NCI-H2227 treated with DMSO at 0.1 percent for 48 hours (cell line): Measurements from ENCODE around the gene RNF150.

Experiments used
- DNase-seq: peaks from one replicate; lab custom pipeline; 2025; lab: John Stamatoyannopoulos, UW

The RNF150 gene

DNA sequence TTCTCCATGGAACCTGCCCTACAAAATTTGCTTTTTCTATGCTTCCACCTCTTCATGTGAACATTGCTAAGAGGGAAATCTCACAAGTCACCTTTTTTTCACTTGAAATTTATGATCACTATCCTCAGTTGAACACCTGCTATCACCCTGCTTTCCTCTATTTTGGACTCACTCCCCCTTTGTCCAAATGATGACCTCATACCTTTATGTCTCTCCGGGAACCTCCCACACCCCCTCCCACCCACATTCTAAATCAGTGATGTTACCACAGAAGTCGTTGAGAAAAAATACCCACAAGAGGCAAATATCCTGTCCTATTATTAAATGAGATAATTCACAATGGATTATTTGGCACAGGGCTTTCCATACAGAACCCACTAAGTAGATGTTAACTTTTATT lies 156.5 kb downstream of the RNF150 start:
- DNase-seq: no peak

DNA sequence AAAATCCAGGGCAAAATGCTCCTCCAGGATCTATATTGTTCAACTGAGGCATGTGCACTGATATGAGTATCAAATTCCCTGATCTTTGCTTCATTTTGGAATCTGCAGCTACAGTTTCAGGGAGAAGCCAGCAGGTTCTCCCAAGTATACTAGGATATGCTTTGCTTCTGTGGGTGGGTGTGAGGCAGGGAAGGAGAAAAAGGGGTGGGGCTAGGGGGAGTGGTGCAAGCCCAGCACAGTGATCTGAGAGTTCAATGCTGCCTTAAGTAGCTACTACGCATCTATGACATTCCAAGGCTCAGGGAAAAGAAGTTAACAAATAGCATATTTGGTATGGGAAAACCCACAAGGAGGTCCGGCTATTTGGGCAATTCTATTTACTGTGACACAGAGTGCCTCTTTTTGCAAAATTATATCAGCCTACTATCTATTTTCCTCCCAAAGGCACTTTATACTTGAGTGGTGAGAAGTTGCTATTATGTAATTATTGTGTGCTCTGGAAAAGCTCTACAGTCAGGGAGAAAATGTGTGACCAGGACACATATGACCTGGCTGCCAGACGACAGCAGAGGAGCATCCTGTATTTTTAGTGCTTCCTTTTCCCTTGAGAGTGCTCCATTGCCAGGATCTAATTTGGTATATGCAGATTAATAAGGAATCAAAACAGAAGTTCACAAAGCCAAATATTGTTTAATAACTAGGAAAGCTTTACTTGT lies 162.0 kb downstream of the RNF150 start:
- DNase-seq: peak; percentile 68

GRCh38 chr4:140969296-140969695 lies 164.0 kb downstream of the RNF150 start:
- no peak for DNase-seq

GRCh38 chr4:140968371-140968770 lies 164.9 kb downstream of the RNF150 start:
- DNase-seq: no peak

DNA sequence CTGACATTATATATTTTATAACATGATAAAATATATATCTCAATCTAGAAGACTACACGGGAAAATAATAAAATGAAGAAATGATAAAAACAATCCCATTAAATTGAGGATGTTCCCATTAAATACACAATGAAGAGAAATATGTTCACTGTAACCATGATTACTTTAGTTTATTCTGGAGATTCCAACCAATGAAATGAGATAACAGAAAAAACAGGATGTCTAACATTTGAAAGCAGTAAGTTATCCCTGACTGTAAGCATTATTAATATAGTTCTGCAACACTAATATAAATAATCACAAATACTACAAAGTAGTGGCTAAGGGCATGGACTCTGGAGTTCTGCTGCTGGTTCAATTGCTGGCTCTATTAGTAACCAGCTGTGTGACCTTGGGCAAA lies 169.4 kb downstream of the RNF150 start:
- no peak for DNase-seq

GRCh38 chr4:140955641-140956040 lies 177.6 kb downstream of the RNF150 start:
- DNase-seq: no peak

DNA sequence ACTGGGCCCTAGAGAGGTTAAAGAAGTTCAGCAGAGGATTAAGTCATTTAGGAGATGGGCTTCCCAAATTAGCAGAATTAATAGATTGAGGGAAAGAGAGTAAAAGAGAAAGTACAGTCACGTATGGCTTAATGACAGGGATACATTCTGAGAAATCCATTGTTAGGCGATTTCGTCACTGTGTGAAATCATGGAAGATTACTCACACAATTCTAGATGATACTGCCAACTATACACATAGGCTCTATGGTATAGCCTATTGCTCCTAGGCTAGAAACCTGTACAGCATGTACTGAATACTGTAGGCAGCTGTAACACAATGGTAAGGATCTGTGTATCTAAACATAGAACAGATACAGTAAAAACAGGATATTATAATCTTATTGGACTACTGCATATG lies 180.6 kb downstream of the RNF150 start:
- no peak for DNase-seq

DNA sequence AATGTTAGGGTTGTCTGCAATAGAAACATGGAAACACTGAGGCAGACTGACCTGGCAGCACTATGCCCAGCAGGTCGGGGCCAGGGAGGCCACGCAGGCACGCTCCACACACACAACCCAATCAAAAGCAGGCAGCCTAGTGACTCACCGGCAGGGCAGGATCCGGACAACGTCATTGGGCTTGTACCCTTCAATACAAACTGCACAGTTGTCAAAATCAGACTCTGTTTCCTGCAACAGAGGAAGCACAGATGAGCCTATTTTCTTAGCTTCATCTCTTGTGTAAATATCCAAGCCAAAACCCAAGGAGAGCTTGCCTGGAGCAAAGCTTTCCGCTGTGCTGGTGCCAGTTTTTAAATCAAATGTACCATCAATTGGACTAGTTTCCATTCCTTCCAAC lies 185.8 kb downstream of the RNF150 start:
- DNase-seq: no peak

DNA sequence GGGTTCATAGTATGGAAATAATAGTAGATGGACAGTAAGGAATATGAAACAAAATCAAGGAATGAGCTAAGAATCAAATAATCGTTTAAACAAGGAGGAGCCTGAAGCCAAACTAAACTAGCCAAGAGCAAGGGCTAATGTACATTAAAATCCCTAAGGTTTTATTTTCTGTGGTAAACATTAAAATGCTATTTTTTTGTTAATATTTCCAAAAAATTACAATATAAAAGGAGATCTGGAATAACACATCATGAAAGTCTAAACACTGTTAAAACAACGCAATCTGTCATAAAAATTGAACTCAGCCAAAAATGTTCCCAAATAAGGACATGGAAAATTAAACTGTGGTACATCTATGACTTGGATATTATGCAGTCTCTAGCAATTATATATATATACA lies 188.2 kb downstream of the RNF150 start:
- no peak for DNase-seq

DNA sequence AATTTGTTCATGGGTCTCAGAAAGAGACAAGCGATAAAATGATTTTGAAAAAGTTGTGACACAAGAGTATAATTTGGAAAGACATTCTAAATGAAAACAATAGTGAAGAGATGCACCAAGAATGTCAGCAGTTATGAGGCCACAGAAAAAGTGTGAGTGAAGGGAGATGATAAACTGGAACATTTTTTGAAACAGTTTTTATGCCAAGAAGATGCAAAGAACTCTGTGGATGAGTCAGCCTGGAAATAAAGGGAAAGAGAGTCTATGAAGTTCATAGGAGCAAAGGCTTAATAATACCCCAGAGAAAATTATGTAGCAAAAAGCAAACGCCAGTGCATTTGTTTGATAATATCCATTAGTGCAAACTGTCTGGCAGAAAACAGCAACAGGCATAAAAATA lies 188.7 kb downstream of the RNF150 start:
- peak; percentile 15 for DNase-seq

- DNase-seq: no peak
Measured at GRCh38 chr4:140944199-140944515, 189.1 kb downstream of the RNF150 start.

DNA sequence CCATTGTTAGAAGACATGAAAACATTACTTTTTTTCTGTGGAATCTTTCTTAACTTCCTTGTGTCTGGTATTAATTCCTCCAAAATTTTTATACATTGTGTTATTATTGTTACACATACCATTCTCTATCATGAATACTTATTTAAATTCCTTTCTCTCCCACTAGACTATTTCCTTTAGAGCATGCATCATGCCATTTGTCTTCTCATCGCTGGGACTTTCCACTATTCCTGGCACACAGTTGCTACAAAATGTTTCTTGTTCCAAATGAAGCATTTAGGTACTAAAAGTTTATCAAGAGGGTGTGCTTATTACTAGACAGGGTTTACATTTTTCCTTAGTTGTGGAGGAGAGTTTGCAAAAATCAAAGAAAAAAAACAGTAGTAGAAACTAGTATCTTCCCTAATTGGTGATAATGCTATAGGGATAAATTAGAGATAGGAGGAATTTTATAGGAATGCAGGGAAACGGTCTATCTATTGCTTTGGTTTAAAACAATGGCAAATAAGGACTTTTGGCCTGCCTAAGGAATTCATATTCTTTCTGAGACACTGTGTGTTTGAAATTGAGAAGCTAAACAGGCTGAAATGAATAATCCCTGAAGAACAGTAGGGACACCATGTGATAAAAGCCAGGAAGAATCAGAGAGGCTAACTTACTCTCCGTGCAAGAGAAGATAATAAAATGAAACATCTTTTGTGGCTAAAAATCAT lies 189.6 kb downstream of the RNF150 start:
- DNase-seq: no peak

- DNase-seq: no peak
Measured at GRCh38 chr4:140940589-140940988, 192.7 kb downstream of the RNF150 start.

DNA sequence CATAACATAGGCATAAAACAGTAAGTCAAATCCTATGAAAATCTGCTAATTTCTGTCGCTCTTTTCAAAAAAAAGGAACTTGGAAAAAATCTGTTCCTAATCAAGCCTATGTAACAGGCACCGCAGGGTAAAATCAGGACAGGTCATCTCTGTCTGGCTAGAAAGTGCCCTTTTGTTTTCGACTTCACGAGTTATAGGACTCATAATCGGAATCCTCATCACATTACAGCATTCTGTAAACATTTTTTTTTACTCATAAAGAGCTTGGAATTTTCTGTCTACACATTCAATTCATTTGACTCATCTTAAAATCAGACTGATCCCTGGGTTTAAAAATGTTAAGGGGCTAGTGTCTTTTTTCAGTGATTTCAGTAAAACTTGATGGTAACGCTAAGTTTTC lies 195.4 kb downstream of the RNF150 start:
- DNase-seq: no peak

- no peak for DNase-seq
Measured at GRCh38 chr4:140935254-140935653, 198.0 kb downstream of the RNF150 start.

DNA sequence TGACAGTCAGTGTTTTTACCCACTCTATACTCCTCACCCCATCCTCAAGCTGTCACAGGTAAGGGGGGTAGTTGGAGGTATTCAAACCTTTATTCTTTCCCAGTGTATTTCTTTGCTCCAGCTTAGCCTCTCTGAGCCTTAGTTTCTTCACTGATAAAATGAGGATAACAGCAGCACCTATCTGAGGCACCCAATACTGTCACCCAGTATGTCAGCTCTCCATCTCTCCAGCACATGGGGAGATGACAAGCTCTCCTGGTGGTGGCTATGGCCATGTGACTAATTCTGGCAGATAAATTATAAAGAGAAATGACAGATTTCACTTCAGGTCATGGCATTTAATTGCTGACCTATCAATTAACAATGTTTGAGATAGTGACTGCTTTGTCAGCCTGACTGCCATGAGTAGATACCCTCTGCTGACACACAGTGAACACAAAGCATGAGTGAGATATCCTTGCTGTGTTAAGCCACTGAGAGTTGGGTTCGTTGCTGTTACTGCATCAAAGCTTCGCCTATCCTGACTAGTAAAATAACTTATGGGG lies 200.7 kb downstream of the RNF150 start:
- no peak for DNase-seq

DNA sequence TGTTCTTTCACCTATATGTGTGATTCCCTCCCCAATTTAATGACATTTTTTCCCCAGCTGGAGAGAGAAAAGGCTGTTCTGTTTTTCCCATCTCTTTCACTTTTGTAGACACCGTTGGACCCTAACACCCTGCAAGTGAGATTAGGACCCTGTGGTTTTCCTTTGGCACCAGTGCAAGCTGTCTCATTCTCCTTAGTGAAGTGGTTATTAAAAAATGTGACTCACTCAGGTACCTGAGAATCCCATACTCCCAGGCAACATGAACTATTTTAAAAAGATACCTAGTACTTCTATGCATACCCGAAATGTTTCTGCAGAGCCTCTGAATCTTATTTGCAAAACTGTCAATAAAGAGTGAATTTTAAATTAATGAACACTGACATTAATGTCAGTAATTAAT lies 201.4 kb downstream of the RNF150 start:
- DNase-seq: no peak

- no peak for DNase-seq
Measured at GRCh38 chr4:140930557-140930956, 202.7 kb downstream of the RNF150 start.

DNA sequence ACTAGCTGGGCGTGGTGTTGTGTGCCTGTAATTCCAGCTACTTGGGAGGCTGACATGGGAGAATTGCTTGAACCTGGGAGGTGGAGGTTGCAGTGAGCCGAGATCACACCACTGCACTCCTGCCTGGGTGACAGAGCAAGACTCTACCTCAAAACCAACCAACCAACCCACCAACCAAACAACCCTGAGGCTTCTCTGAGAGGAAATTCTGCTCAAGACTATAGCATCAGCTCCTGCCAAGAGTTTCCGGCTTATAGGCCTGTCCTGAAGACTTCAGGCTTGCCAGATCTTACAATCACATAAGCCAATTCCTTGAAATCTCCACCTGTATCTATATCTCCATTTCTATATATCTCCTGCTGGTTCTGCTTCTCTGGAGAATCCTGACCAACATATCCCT lies 203.3 kb downstream of the RNF150 start:
- DNase-seq: no peak

DNA sequence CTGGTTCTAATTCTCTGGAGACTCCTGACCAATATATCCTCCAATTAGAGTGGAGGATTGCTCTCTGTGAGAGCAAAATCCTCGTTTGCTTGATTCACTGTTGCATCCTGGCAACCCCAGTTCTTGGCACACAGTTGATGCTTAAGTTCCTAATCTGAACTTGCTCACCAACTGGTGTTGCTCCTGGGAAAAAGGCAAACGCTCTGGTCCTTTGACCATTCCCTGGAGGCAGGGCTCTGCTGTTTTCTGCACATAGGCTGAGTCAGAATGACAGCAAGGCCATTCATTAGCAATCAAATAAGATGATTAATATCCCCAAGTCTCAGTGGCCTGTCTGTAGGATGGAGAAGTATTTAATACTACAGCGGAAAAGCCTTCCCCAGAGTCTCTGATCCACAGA lies 204.4 kb downstream of the RNF150 start:
- no peak for DNase-seq

- DNase-seq: no peak
Measured at GRCh38 chr4:140926672-140927071, 206.6 kb downstream of the RNF150 start.

- no peak for DNase-seq
Measured at GRCh38 chr4:140925417-140925816, 207.9 kb downstream of the RNF150 start.

DNA sequence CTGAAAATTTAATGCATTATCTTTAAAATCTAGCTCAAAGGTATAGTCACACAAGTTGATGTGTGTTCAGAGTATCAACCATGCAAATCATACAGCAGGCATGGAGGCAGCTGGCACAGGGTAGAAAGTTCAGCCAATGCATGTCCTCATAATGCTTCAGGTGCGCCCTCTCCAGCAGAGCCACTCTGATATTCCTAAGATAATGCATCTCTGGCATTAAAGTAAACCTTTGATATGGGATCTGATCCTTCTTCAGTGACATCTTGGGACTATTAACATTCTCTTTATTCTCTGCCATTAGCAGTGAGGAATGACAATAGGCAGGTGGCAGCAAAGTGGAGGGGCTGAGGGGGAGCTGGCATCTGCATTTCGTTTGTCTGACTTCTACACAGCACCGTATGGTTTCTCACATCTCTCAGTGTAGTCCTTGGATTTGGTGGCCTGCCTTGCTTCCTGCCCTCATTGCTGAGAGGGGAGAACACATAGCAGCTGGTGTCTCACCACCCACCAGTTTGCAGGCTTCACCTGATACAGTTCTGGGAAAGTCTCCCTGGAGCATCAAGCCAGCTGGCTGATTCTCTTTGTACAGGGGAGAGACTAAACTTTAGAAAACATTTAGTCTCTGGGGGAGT lies 208.4 kb downstream of the RNF150 start:
- DNase-seq: no peak
